Endothelial cell (in vitro differentiated cells): ENCODE measurements around the gene PTPRK. TPM values are rescaled to one million over a fixed set of nuclear protein-coding genes. Genes with fewer than 3 reads are reported as not detected.

Experiments
- DNase-seq: peaks from one replicate; pipeline ENCODE4 v3.0.0; 2021; ENCODE audit warnings: low spot score
- H3K27ac Mint-ChIP-seq: one replicate; pipeline ENCODE4 v1.8.0; 2021; ENCODE audit warnings: mixed read lengths, inconsistent platforms; ENCODE audit not compliant: unreplicated experiment
- H3K27me3 Mint-ChIP-seq: one replicate; pipeline ENCODE4 v1.8.0; 2021; ENCODE audit warnings: mild to moderate bottlenecking, moderate library complexity, mixed read lengths, inconsistent platforms; ENCODE audit not compliant: unreplicated experiment
- H3K36me3 Mint-ChIP-seq: one replicate; pipeline ENCODE4 v1.8.0; 2021; ENCODE audit warnings: mild to moderate bottlenecking, low read depth, mixed read lengths, inconsistent platforms; ENCODE audit not compliant: unreplicated experiment
- H3K4me1 Mint-ChIP-seq: one replicate; pipeline ENCODE4 v1.8.0; 2021; ENCODE audit warnings: mild to moderate bottlenecking, mixed read lengths, inconsistent platforms; ENCODE audit not compliant: unreplicated experiment
- H3K4me3 Mint-ChIP-seq: one replicate; pipeline ENCODE4 v1.8.0; 2021; ENCODE audit warnings: mild to moderate bottlenecking, mixed read lengths, inconsistent platforms; ENCODE audit not compliant: unreplicated experiment
- H3K9me3 Mint-ChIP-seq: one replicate; pipeline ENCODE4 v1.8.0; 2021; ENCODE audit warnings: mixed read lengths, inconsistent platforms; ENCODE audit not compliant: unreplicated experiment
- total RNA-seq: library from RNA; stranded (reverse); fragmentation: NEBNext Ultra II Directional; extraction: Animal tissue kit (Norgen Biotek cat#: 25700); gene quantifications from one replicate; pipeline ENCODE4 v1.2.1, GENCODE V29; 2021; ENCODE audit not compliant: unreplicated experiment
- TF ChIP-seq, protein P1 (sequence below): fragments of 200-600 bp; sonication (generic); IDR thresholded peaks from one replicate; pipeline ENCODE4 v1.5.0; 2021; ENCODE audit warnings: antibody characterized with exemption; ENCODE audit not compliant: unreplicated experiment

Gene PTPRK
- total RNA-seq, 1 donor from 2014 or later, result 47.3 TPM

GRCh38 chr6:128343706-128344105, 176.7 kb downstream of the PTPRK start:
- DNase-seq, result no peak
- peaks cover 5% of the 10 kb centered on the region for H3K4me1 Mint-ChIP-seq
- H3K36me3 Mint-ChIP-seq, result no peaks in the 10 kb centered on the region
- TF ChIP-seq, protein P1, sequence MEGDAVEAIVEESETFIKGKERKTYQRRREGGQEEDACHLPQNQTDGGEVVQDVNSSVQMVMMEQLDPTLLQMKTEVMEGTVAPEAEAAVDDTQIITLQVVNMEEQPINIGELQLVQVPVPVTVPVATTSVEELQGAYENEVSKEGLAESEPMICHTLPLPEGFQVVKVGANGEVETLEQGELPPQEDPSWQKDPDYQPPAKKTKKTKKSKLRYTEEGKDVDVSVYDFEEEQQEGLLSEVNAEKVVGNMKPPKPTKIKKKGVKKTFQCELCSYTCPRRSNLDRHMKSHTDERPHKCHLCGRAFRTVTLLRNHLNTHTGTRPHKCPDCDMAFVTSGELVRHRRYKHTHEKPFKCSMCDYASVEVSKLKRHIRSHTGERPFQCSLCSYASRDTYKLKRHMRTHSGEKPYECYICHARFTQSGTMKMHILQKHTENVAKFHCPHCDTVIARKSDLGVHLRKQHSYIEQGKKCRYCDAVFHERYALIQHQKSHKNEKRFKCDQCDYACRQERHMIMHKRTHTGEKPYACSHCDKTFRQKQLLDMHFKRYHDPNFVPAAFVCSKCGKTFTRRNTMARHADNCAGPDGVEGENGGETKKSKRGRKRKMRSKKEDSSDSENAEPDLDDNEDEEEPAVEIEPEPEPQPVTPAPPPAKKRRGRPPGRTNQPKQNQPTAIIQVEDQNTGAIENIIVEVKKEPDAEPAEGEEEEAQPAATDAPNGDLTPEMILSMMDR, result no peak
- no peaks in the 10 kb centered on the region for H3K27me3 Mint-ChIP-seq
- no peak overlapping the region for H3K4me3 Mint-ChIP-seq
- no peaks in the 10 kb centered on the region for H3K9me3 Mint-ChIP-seq
- no peak overlapping the region for H3K27ac Mint-ChIP-seq

DNA sequence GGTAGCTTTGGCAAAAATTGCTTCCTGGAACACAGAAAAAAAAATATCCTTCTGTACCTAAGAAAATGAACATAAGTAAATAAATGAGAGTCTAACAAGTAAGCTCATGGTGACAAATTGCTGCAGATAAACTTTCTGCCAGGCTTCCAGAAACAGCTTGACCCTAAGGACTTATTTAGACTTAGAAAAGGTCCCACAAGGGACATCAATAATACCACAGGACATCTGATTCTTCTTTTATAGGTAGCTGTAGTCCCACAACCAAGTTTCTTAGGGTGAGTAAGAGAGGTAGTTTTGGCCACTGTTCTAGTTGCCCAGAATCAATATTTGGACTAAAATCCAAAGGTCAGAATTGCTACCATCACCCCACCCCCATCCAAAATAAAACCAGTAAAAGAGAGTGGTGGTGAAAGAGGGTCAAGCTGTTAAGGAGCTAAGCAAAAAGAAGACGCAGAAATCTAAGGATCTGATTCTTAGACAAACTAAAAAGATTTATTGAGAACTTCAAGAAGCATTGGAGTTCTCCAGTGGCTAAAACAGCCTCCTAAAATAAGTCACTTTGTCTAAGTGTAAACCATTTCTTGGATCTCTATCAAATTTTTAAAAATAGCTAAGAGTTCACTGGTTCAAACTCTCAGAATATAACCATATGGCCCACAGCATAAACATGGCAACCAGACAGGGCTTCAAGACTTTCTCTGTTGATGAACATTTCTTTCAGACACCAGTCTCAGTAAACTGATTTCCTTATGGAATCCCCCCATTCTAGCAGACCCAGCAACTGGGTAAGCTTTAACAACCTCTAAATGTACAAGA, 180.6 kb downstream of the PTPRK start:
- no peak overlapping the region for H3K27ac Mint-ChIP-seq
- H3K4me3 Mint-ChIP-seq, result no peak overlapping the region
- H3K36me3 Mint-ChIP-seq, result no peaks in the 10 kb centered on the region
- no peak for DNase-seq
- no peaks in the 10 kb centered on the region for H3K27me3 Mint-ChIP-seq
- H3K9me3 Mint-ChIP-seq, result no peaks in the 10 kb centered on the region
- no peaks in the 10 kb centered on the region for H3K4me1 Mint-ChIP-seq
- TF ChIP-seq, protein P1, result no peak

DNA sequence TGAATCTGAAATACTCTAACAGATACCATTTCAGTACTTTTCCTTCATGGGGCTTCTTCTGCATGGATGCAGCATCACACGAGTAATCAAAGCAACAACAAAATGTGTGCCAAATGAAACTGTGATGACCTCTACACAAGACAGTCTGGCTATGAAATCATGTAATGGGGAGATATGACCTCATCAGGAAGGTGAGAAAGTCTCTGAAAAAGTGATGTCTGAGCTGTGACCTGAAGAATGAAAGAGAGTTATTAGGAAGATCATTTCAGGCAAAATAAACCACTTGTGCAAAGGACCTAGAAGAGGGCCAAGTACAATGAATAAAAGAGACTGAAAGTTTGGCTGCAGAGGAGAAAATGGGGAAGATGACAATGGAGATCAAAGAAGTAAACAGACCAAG, 182.8 kb downstream of the PTPRK start:
- Mint-ChIP-seq H3K27ac (no peak overlapping the region), H3K9me3 (no peaks in the 10 kb centered on the region), H3K4me3 (no peak overlapping the region), H3K27me3 (peaks cover 2% of the 10 kb centered on the region), H3K4me1 (peaks cover 7% of the 10 kb centered on the region), H3K36me3 (no peaks in the 10 kb centered on the region)
- DNase-seq, result no peak
- TF ChIP-seq, protein P1, result no peak

GRCh38 chr6:128336436-128337095, 183.8 kb downstream of the PTPRK start:
- Mint-ChIP-seq H3K27me3 (peaks cover 3% of the 10 kb centered on the region), H3K36me3 (no peaks in the 10 kb centered on the region), H3K4me3 (no peak overlapping the region), H3K4me1 (peaks cover 17% of the 10 kb centered on the region), H3K27ac (no peak overlapping the region), H3K9me3 (no peaks in the 10 kb centered on the region)
- DNase-seq, result no peak
- TF ChIP-seq, protein P1, result no peak

DNA sequence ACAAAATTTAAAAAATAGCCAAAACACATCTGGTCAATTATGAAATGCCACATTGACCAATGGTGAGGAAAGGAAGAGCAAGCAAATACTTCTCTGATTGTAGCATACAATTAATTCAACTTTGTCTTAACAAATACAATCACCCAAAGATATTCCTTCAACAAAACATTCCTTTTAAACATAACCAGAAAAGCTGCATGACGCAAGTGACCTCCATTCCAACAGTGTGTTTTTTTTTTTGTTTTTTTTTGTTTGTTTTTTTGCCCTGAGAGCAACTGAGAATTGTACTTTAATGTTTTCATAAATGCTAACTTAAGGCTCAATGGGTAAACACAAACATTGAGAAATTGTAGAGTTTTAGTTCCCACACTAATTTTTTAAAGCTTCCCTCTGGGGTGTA, 184.4 kb downstream of the PTPRK start:
- peaks cover 3% of the 10 kb centered on the region for H3K27me3 Mint-ChIP-seq
- peaks cover 20% of the 10 kb centered on the region for H3K4me1 Mint-ChIP-seq
- no peak for DNase-seq
- H3K4me3 Mint-ChIP-seq, result no peak overlapping the region
- TF ChIP-seq, protein P1, result no peak
- no peaks in the 10 kb centered on the region for H3K36me3 Mint-ChIP-seq
- no peaks in the 10 kb centered on the region for H3K9me3 Mint-ChIP-seq
- H3K27ac Mint-ChIP-seq, result no peak overlapping the region
